H54 (cell line): ENCODE measurements around the gene EPG5.
A peak's percentile ranks its signal among the peaks of the same experiment; 100 is the strongest.
"Not testable (repeated sequence)": the region's sequence is repeated elsewhere in the genome, so short reads cannot be mapped to it uniquely, and the experiment has no call there.

ENCODE experiments used
- DNase-seq: peaks from one replicate; pipeline ENCODE4 v3.0.0; 2011; ENCODE audit warnings: low spot score, mixed read lengths; ENCODE audit not compliant: insufficient read length
- FAIRE-seq: peaks from 3 replicates; lab custom pipeline; 2011; peaks lifted over from hg19 to GRCh38; lab: Jason Lieb, UNC
- POLR2A ChIP-seq: IDR thresholded peaks from 2 replicates; pipeline ENCODE4 v1.6.1; 2011; ENCODE audit warnings: low read depth, mild to moderate bottlenecking, low read length

EPG5 gene

GRCh38 chr18:45993438-45993837, 26.3 kb upstream of the EPG5 start:
- peak; percentile 31 for DNase-seq
- no peak for TF ChIP-seq POLR2A
- FAIRE-seq: peak; percentile 92

- not testable (repeated sequence) for DNase-seq, FAIRE-seq
Measured at GRCh38 chr18:45992527-45992926, 25.4 kb upstream of the EPG5 start.

GRCh38 chr18:45991788-45992187, 24.7 kb upstream of the EPG5 start:
- FAIRE-seq (no peak), DNase-seq (no peak)
- no peak for TF ChIP-seq POLR2A

GRCh38 chr18:45984546-45985235, 17.6 kb upstream of the EPG5 start:
- no peak for TF ChIP-seq POLR2A
- FAIRE-seq (no peak), DNase-seq (no peak)

GRCh38 chr18:45981821-45982220, 14.7 kb upstream of the EPG5 start:
- TF ChIP-seq POLR2A: no peak
- FAIRE-seq (no peak), DNase-seq (no peak)

- no peak for TF ChIP-seq POLR2A
- DNase-seq (no peak), FAIRE-seq (no peak)
Measured at GRCh38 chr18:45980229-45980628, 13.1 kb upstream of the EPG5 start.

- no peak for TF ChIP-seq POLR2A
- no peak for DNase-seq
- FAIRE-seq: no peak
Measured at GRCh38 chr18:45978084-45978483, 11.0 kb upstream of the EPG5 start.

GRCh38 chr18:45976974-45977373, 9.8 kb upstream of the EPG5 start:
- no peak for TF ChIP-seq POLR2A
- no peak for FAIRE-seq
- no peak for DNase-seq

- DNase-seq (no peak), FAIRE-seq (no peak)
- no peak for TF ChIP-seq POLR2A
Measured at GRCh38 chr18:45976566-45976965, 9.4 kb upstream of the EPG5 start.

- peak; percentile 19 for DNase-seq
- TF ChIP-seq POLR2A: no peak
- FAIRE-seq: peak; percentile 91
Measured at GRCh38 chr18:45974088-45974536, 7.0 kb upstream of the EPG5 start.

GRCh38 chr18:45964913-45965312, 2.2 kb downstream of the EPG5 start:
- not testable (repeated sequence) for FAIRE-seq, DNase-seq

- FAIRE-seq (peak; percentile 68), DNase-seq (peak; percentile 12)
- no peak for TF ChIP-seq POLR2A
Measured at GRCh38 chr18:45962866-45963265, 4.3 kb downstream of the EPG5 start.

GRCh38 chr18:45962461-45962860, 4.7 kb downstream of the EPG5 start:
- FAIRE-seq: peak; percentile 57
- TF ChIP-seq POLR2A: no peak
- no peak for DNase-seq

GRCh38 chr18:45959484-45959883, 7.6 kb downstream of the EPG5 start:
- not testable (repeated sequence) for FAIRE-seq, DNase-seq

GRCh38 chr18:45958730-45959129, 8.4 kb downstream of the EPG5 start:
- DNase-seq (no peak), FAIRE-seq (no peak)
- TF ChIP-seq POLR2A: no peak
